Measurements from ENCODE around the gene LCN2. TPM values are rescaled to one million over a fixed set of nuclear protein-coding genes. Genes with fewer than 3 reads are reported as not detected.

LCN2 gene
- total RNA-seq, 2 experiments from 2014 or later: not detected

- H3K4me3 Mint-ChIP-seq: no peak overlapping the region
- intact Hi-C loops (cut with DNase I, micrococcal nuclease): loop anchor here in 1 of 2 experiments (10.0 kb wide), 1 partner anchor 928 kb away; no protein-coding TSS in a partner anchor
- no peak for ATAC-seq (ENCODE audit: poor library complexity)
- H3K27me3 ChIP-seq (ENCODE audit: control insufficient read depth in 1 of 2, insufficient read depth in 2 of 2, low read length in 2 of 2): no peaks in the 10 kb centered on the region
- no peaks in the 10 kb centered on the region for H3K36me3 Mint-ChIP-seq (ENCODE audit: low read depth)
- H3K9me3 ChIP-seq (ENCODE audit: control insufficient read depth in 1 of 2, insufficient read depth in 1 of 2, low read length in 2 of 2): no peaks in the 10 kb centered on the region
- H3K36me3 ChIP-seq (ENCODE audit: insufficient read depth, low read length): no peaks in the 10 kb centered on the region
- no peaks in the 10 kb centered on the region for H3K9me3 Mint-ChIP-seq
- H3K27ac ChIP-seq (ENCODE audit: low read depth in 1 of 2, low read length in 2 of 2): no peak overlapping the region
- no peak overlapping the region for H3K27ac Mint-ChIP-seq
- TF ChIP-seq CTCF (IDR thresholded peaks at IDR 0.05): no peak
- DNase-seq: no peak
- no peaks in the 10 kb centered on the region for H3K4me1 ChIP-seq (ENCODE audit: insufficient read depth, low read length)
- ChIA-PET POLR2A (no interaction called here), CTCF (no interaction called here)
- no peak overlapping the region for H3K4me3 ChIP-seq (ENCODE audit: low read length)
- no peaks in the 10 kb centered on the region for H3K27me3 Mint-ChIP-seq
- no peaks in the 10 kb centered on the region for H3K4me1 Mint-ChIP-seq (ENCODE audit: low read depth)
Measured at GRCh38 chr9:128152133-128153059, 3.1 kb downstream of the LCN2 start.

- ChIA-PET CTCF (no interaction called here), POLR2A (no interaction called here)
- Histone ChIP-seq H3K9me3 (ENCODE audit: control insufficient read depth in 1 of 2, insufficient read depth in 1 of 2, low read length in 2 of 2) (no peaks in the 10 kb centered on the region), H3K4me3 (ENCODE audit: low read length) (no peak overlapping the region), H3K27me3 (ENCODE audit: control insufficient read depth in 1 of 2, insufficient read depth in 2 of 2, low read length in 2 of 2) (no peaks in the 10 kb centered on the region), H3K4me1 (ENCODE audit: insufficient read depth, low read length) (no peaks in the 10 kb centered on the region), H3K27ac (ENCODE audit: low read depth in 1 of 2, low read length in 2 of 2) (no peak overlapping the region), H3K36me3 (ENCODE audit: insufficient read depth, low read length) (no peaks in the 10 kb centered on the region)
- ATAC-seq (ENCODE audit: poor library complexity) (no peak), DNase-seq (no peak)
- Mint-ChIP-seq H3K9me3 (no peaks in the 10 kb centered on the region), H3K4me3 (no peak overlapping the region), H3K27ac (no peak overlapping the region), H3K4me1 (ENCODE audit: low read depth) (no peaks in the 10 kb centered on the region), H3K36me3 (ENCODE audit: low read depth) (no peaks in the 10 kb centered on the region), H3K27me3 (no peaks in the 10 kb centered on the region)
- TF ChIP-seq CTCF (IDR thresholded peaks at IDR 0.05): no peak
- intact Hi-C loops (cut with DNase I, micrococcal nuclease): loop anchor here in 1 of 2 experiments (10.0 kb wide), 1 partner anchor 929 kb away; no protein-coding TSS in a partner anchor
Measured at GRCh38 chr9:128153060-128153946, 4.0 kb downstream of the LCN2 start.

- Mint-ChIP-seq H3K27me3 (no peaks in the 10 kb centered on the region), H3K36me3 (ENCODE audit: low read depth) (no peaks in the 10 kb centered on the region), H3K4me1 (ENCODE audit: low read depth) (peaks cover under 1% of the 10 kb centered on the region), H3K4me3 (no peak overlapping the region), H3K27ac (no peak overlapping the region), H3K9me3 (no peaks in the 10 kb centered on the region)
- H3K9me3 ChIP-seq (ENCODE audit: control insufficient read depth in 1 of 2, insufficient read depth in 1 of 2, low read length in 2 of 2): no peaks in the 10 kb centered on the region
- H3K4me3 ChIP-seq (ENCODE audit: low read length): no peak overlapping the region
- DNase-seq (no peak), ATAC-seq (ENCODE audit: poor library complexity) (no peak)
- ChIA-PET POLR2A (no interaction called here), CTCF (no interaction called here)
- intact Hi-C loops (cut with DNase I, micrococcal nuclease): loop anchor here in 1 of 2 experiments (10.0 kb wide), 1 partner anchor 929 kb away; no protein-coding TSS in a partner anchor
- H3K36me3 ChIP-seq (ENCODE audit: insufficient read depth, low read length): no peaks in the 10 kb centered on the region
- peaks cover under 1% of the 10 kb centered on the region for H3K4me1 ChIP-seq (ENCODE audit: insufficient read depth, low read length)
- no peak for TF ChIP-seq CTCF (IDR thresholded peaks at IDR 0.05)
- no peaks in the 10 kb centered on the region for H3K27me3 ChIP-seq (ENCODE audit: control insufficient read depth in 1 of 2, insufficient read depth in 2 of 2, low read length in 2 of 2)
- H3K27ac ChIP-seq (ENCODE audit: low read depth in 1 of 2, low read length in 2 of 2): no peak overlapping the region
Measured at GRCh38 chr9:128153947-128154695, 4.9 kb downstream of the LCN2 start.
